Kidney tubule cell (primary cell): ENCODE results near the gene TRIM26.
"Not testable (repeated sequence)": the region's sequence is repeated elsewhere in the genome, so short reads cannot be mapped to it uniquely, and the experiment has no call there.

Experiments used
- DNase-seq: peaks from one replicate; pipeline ENCODE4 v3.0.0-alpha.2; 2018; ENCODE audit warnings: low spot score

The TRIM26 gene

GRCh38 chr6:30152910-30153610 lies 60.1 kb downstream of the TRIM26 start:
- DNase-seq, result no peak

GRCh38 chr6:30152016-30152673 lies 61.1 kb downstream of the TRIM26 start:
- DNase-seq, result peak; percentile 26

DNA sequence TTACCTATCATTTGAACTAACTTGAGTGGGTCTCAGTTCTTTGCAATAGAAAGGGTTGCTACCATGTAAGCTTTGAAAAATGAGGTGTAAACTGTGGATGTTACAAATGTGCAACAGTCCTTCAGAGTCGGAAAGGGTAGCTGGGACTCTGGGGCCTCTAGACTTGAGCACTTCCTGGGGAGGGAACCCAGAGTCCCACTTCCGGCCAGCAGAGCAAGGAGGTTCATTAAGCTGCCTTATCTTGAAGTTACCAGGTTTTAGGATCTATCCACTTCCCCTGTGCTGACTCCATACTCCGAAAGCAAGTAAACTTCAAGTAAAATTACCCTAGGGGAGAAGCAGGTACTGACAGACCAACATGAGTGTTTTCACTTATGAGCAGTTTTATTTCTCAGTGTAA lies 61.6 kb downstream of the TRIM26 start:
- DNase-seq, result no peak

- peak; percentile 85 for DNase-seq
Measured at GRCh38 chr6:30150671-30151395, 62.4 kb downstream of the TRIM26 start.

- peak; percentile 57 for DNase-seq
Measured at GRCh38 chr6:30149858-30150550, 63.2 kb downstream of the TRIM26 start.

GRCh38 chr6:30149234-30149633 lies 64.0 kb downstream of the TRIM26 start:
- no peak for DNase-seq

DNA sequence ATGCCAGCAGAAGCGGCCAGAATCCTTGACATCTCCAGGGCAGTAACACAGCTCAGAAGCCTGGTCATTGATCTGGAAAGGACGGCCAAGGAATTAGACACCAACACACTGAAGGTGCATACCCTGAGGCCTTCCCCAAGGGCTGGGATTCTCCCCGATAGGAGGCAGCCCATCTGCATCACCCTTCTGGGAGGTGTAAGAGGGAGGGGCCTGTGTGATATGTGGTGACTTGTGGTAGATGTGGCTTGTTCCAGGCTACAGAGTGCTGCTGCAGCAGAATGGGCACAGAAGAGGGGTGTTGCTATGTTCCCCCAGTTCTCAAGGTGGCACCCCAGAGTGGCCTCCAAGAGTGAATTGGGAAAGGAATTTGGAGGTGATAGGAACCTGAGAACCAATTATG lies 66.1 kb downstream of the TRIM26 start:
- no peak for DNase-seq

GRCh38 chr6:30145818-30146217 lies 67.4 kb downstream of the TRIM26 start:
- no peak for DNase-seq

- DNase-seq, result no peak
Measured at GRCh38 chr6:30144811-30145210, 68.4 kb downstream of the TRIM26 start.

DNA sequence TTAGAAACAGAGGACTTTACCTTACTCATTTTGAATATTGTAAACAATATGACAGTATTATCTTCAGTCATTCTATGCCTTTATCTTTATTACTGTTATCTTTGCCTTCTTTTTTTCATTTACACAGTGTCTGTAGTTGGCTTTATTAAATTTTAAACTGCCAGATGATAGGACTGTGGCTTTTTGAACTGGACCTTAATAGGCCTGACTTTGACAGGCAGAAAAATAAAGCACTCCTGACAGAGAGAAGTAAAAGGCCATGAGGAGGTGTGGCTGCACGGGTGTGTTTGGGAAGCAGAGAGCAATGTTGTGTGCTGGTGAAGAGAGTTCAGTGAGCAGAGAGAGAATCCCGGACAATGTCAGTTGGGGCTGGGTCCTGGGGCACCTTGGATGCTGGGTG lies 69.4 kb downstream of the TRIM26 start:
- DNase-seq, result no peak

- DNase-seq, result no peak
Measured at GRCh38 chr6:30142665-30143064, 70.5 kb downstream of the TRIM26 start.

DNA sequence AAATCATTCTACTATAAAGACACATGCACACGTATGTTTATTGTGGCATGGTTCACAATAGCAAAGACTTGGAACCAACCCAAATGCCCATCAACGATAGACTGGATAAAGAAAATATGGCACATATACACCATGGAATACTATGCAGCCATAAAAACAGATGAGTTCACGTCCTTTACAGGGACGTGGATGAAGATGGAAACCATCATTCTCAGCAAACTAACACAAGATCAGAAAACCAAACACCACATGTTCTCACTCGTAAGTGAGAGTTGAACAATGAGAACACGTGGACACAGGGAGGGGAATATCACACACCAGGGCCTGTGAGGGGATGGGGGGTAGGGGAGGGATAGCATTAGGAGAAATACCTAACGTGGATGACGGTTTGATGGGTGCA lies 73.0 kb downstream of the TRIM26 start:
- not testable (repeated sequence) for DNase-seq

- DNase-seq, result no peak
Measured at GRCh38 chr6:30136570-30137286, 76.5 kb downstream of the TRIM26 start.

DNA sequence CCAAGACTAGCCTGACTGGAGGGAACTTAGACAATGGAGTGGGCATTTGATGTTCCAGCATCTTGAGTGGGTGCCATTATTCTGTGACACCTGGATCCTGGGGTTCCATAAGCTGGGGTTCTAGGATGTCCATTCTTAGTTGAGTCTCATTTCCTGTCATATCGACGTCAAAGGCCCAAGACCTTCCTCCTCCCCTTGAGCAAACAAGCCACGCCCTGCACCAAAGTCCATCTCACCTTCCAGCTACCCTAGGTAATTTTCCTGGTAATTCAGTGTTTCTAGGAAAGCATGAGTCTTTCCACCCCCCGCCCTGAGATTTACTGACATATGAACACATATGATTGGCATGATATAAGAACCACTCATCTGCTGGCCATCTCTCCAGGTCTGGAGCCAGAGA lies 77.4 kb downstream of the TRIM26 start, which contains the start of gene TRIM40:
Gene TRIM40, plus strand, starts transcription at position 384 of the 400 bp plus-strand sequence. CDS start 897 bp downstream, outside the sequence.
- DNase-seq, result no peak

- DNase-seq, result no peak
Measured at GRCh38 chr6:30135147-30135546, 78.1 kb downstream of the TRIM26 start.
